GM18519 (cell line): ENCODE data around the gene IFFO2.

Experiments
- ATAC-seq: cut with Tn5 transposase; IDR thresholded peaks from one replicate; pipeline ENCODE4 v1.9.1; 2021; ENCODE audit warnings: mild to moderate bottlenecking, moderate library complexity; ENCODE audit not compliant: unreplicated experiment, low FRiP score

The IFFO2 gene

DNA sequence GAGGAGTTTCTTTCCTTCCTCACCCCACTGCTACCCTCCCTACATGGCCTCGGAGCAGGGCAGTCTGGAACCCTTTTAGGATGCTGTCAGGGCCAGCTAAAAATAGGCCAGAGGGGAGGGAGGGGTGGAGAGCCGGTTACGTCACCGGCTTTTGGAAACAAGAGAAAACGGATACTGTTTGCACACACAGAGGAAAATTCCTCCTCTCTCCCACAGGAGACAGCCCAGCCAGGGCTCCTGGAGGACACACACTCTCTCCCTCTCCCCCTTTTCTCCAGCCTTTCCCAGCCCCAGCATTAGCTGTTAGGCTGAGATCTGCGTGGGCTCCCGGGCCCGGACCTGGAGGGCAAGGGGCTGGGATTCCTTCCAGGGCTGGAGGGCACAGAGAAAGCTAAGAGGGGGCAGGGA, 34.2 kb downstream of the IFFO2 start:
- no peak for ATAC-seq

DNA sequence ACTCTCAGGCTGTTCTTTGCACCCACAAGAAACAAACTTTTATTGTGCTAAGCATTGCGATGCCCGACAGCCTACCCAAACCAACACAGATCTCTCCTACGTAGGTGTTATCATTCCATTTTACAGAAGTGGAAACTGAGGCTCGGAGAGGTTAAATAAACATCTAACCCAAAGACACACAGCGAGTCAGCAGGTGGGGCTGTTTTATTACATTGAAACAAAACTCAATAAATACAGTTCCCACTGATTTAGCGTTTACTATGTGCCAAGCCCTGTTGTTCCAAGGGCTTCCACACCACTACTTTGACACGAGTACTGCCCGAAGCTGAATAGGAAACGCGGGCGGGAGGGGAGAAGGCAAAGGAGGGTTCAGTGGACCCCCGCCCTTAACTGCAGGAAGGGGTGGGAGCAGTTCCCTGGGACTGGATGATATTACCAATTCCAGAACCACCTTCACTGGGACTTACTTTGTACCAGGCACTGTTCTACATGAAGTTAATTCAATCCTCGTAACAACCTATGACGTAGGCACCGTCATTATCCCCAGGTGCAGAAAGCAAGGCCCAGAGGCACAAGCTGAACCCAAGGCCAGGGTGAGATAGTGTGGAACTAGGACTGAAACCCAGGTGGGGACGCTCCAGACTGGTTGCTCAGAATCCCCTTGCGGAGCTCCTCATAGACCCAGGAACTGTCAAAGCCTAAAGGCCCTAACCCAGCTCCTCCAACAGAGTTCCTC, 34.8 kb downstream of the IFFO2 start:
- no peak for ATAC-seq

DNA sequence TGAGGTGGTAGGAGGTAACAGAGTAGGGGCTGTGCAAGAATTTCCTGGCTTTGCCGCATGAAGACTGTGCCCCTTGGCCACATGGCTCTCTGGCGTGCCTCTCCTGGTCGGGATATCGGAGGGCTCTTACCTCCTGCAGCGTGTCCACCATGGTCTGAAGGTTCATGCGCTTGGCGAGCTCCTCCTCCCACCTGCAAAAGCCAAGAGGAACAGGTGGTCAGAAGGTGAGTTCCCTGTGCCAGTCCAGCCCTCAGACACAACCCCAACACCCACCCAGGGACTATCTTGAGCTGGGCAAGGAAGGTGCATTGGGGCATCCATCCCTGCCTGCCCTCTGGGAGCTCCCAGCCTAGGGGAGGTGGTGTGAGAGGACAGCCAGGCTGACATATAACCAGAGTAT, 35.5 kb downstream of the IFFO2 start:
- ATAC-seq: no peak

- no peak for ATAC-seq
Observed at GRCh38 chr1:18919956-18920355, 36.5 kb downstream of the IFFO2 start.

DNA sequence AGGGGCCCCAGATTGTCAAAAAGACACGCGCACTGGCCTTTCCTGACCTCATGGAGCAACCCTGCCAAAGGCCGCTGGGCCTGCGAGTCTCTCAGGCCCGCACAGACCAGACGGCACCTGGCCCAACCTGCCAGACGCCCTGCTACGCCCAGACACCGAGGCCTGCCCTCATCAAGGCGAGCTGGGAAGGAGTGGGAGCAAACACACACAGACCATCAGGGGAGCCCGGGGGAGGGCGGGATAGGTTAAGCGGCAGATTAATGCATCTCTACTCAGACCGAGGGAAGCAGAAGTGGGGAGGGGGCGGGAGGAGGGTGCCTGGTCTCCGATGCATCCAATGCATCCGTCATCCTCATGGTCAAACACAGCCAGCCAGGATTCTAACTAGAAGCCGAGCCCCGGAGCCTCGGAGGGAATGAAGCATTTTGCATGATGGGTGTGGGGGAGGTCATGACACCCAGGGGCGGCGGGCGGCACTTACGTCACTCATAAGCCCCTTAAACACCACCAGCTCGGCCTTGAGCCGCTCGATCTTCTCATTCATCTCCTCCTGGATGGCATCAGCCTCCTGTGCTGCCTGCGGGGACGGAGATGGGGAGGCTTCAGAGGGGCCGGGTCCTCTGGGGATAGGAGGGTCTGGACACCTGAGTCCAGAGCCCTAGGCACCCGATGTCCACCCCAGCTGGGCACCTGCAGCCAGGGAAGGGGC, 37.1 kb downstream of the IFFO2 start:
- no peak for ATAC-seq

DNA sequence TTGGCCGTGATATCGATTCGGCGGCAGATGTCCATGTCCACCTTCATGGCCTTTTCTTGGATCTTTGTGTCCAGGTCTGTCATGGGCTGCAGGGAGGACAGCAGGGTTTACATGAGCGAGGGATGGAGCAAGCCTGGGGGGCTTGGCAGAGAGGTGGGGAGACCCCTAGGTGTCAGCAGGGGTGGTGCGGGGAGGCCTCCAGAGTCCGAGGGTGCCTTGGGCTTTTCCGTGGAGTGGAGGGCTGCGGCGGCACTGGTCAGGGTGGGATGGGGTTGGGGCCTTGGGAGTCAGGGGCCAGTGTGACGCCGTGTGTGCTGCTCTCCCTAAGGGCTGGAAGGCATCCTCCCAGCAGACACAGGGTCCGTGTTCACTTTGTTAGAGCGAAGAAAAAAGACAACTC, 38.1 kb downstream of the IFFO2 start:
- no peak for ATAC-seq

GRCh38 chr1:18917071-18917799, 39.2 kb downstream of the IFFO2 start:
- ATAC-seq: no peak

GRCh38 chr1:18915341-18915740, 41.1 kb downstream of the IFFO2 start:
- no peak for ATAC-seq

- no peak for ATAC-seq
Observed at GRCh38 chr1:18913065-18913835, 43.2 kb downstream of the IFFO2 start.

DNA sequence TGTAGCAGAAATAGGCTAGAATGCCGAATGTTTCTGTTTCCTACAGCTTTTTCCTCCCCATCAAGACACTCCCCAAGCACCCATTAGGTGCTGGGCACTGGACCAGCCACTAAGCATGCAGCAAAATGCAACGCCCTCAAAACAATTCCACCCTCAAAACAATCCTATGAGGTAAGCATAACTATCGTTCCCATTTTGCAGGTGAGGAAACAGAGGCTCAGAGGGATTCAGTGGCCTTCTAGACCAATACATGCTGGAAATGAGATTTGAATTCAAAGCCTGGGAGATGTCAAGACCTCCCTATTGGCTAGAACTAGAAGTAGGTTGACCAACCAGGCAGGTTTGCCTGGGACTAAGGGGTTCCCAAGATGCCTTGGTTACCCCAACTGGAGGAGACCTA, 43.9 kb downstream of the IFFO2 start:
- ATAC-seq: no peak

DNA sequence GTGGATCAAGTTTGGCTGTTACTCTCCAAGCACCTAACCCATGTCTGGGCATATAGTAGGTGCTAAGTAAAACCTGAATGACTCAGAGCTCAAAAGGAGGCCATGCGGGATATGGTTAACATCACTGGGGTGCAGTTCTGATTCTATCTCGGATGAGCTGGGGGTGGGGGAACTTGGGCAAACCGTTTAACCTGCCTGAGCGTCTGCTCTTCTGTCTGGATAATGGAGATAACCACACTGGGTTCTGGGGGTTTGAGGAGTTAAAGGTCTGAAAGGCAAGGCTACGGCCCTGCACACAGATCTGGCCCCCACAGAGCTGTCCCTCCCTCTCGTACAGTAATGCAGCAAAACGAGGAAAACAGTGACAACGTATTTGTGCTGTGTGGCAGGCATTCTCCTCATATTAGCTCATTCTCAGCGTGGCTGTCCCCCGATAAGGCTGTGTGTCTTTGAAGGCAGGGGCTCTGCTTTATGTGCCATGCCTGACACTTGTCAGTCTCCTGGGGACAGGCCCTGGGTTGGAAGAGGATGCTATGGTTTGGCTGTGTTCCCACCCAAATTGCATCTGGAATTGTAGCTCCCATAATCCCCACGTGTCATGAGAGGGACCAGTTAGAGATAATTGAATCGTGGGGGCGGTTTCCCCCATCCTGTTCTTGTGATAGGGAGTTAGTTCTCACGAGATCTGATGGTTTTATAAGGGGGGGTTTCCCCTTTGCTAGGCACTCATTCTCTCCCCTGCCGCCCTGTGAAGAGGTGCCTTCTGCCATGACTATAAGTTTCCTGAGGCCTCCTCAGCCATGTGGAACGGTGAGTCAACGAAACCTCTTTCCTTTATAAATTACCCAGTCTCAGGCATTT, 47.3 kb downstream of the IFFO2 start:
- no peak for ATAC-seq

GRCh38 chr1:18907917-18908845, 48.3 kb downstream of the IFFO2 start:
- no peak for ATAC-seq

DNA sequence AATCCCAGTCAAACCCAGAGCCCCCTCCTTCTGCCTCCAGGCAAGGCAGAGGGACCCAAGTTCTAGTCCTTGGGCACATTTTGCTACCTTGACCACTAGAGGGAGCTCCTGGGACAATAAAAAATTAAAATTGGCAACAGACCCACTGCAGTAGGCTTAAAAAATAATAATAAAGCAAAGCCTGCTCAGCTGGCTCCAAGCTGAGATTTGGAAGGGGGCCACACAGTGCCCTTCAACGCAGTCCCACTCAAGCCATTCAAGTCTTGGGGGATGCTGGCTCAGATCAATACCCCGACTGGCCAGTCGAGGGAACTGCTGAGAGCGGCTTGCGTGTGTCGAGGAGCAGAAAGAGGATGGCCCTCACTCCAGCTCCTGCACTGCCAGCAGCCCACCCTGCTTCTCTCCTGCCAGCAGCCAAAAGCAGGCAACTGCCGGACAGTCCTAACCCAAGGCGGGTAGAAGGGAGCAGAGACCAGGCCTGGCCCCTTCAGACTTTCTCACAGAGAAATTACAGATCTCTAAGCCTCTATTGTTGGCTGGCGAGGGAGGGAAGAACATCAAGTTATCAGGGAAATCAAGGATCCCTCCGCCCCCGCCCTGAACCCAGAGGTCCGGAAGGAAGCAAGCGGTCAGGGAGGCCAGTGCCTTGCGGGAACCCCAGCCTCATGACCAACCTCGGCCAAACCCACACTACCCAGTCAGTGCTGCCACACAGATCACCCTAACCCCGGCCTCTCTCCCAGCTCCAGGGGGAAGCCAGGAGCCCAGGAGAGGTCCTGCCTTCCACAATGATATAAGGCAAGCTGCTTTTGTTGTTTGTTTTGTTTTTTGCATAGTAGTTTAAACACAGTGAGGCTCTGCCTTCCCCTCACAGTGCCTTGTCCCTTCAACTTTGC, 49.2 kb downstream of the IFFO2 start:
- no peak for ATAC-seq

GRCh38 chr1:18903291-18903756, 53.2 kb downstream of the IFFO2 start:
- no peak for ATAC-seq

DNA sequence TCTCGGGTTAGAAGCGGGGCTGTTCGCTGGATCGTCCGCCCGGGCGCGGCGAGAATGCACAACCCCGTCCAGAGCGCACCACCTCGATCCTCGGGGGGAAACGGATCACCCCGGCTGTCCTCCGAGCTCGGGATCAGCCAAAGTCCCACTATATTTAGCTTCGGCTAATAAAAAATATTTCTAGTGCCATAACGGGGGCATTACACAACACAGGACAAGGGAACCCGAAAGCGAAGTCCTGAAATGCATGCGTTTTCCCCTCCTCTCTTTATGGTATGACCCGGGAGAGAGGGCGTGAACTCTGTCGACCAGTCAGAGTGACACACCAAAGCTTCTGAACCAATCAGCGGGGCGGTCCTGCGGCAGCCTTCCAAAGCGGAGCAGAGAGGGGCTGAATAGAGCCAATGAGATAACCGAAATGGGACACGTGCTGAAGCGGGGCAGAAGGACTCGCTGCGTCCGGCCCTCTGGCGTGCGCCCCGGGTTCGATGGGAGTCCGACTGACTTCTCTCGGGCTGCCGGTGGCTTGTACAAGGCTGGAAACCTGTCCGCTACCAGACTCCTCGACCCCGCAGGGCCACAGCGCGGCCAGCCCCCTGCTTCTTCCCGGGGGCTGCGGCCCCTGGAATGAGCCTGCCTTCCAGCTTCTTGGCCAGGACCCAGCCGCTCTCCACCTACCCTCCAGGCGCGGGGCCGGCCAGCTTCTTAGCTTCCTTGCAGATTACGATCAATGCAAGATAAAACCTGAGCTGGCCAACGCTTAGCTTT, 53.8 kb downstream of the IFFO2 start, which contains the start of gene ALDH4A1:
Gene ALDH4A1, minus strand, starts transcription at position 33 of the 768 bp plus-strand sequence. Its CDS starts 32 bp downstream, at position 1.
- ATAC-seq: peak; percentile 87

DNA sequence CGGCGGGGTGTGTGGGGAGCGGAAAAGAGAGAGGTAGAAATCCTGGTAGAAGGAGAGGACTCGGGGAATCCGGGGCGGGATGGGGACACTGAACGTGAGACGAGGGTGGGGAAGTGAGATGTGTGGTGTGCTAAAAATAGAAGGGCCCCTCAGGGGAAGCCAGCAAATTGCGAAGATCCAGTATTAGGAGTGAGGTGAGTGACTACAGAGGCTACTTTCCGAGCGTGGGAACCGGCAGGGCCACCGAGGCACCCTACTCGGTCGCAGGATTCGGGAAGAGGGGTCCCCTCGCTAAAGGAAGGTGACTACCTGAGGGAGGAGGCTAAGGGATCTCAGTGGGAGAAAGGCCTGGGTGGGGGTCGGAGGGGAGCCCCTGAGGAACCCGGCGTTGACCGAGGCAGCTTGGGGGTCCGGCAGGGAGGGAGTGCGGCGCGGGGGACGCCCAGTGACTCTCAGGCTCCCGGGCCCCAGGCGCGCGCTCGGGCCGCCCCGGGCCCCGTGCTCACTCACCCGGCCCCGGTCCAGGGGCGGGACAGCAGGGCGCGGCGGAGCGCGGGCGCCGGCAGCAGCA, 54.4 kb downstream of the IFFO2 start:
- ATAC-seq: no peak
